Keratinocyte (primary cell): ENCODE data around the gene ESR2.

Experiments
- EZH2 ChIP-seq: IDR thresholded peaks from one replicate; pipeline ENCODE4 v1.6.1; 2012; ENCODE audit warnings: inconsistent platforms, mild to moderate bottlenecking, low read length, moderate library complexity
- TF ChIP-seq, protein P1 (sequence below), 3 experiments: IDR thresholded peaks in 1 of 3; conservative IDR thresholded peaks in 1 of 3; optimal IDR thresholded peaks in 1 of 3; 2 replicates in 2 of 3; 3 replicates in 1 of 3; pipeline versions ENCODE3 to v1.5.1; 2011; ENCODE audit warnings: low read length in 3 of 3, mild to moderate bottlenecking in 3 of 3, moderate library complexity in 2 of 3, control low read depth in 1 of 3, inconsistent platforms in 1 of 3; ENCODE audit not compliant: insufficient read depth in 2 of 3; ENCODE audit errors: extremely low read depth in 1 of 3

DNA sequence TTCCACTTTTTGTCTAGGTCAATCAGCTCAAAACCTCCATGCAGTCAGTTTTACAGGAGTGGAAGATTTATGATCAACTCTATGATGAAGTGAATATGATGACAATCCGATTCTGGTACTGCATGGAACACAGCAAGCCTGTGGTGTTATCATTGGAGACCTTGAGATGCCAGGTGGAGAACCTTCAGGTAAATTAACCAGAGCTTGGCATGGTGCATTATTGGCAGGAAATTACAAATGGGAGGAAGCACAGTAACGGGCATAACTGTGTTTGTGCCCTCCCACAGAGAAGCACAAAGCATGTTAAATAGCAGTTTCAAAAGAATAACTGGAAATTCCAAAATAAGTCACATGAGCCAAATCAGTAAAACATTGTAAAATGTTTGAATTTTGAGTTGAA lies 135.6 kb downstream of the ESR2 start:
- TF ChIP-seq, protein P1, sequence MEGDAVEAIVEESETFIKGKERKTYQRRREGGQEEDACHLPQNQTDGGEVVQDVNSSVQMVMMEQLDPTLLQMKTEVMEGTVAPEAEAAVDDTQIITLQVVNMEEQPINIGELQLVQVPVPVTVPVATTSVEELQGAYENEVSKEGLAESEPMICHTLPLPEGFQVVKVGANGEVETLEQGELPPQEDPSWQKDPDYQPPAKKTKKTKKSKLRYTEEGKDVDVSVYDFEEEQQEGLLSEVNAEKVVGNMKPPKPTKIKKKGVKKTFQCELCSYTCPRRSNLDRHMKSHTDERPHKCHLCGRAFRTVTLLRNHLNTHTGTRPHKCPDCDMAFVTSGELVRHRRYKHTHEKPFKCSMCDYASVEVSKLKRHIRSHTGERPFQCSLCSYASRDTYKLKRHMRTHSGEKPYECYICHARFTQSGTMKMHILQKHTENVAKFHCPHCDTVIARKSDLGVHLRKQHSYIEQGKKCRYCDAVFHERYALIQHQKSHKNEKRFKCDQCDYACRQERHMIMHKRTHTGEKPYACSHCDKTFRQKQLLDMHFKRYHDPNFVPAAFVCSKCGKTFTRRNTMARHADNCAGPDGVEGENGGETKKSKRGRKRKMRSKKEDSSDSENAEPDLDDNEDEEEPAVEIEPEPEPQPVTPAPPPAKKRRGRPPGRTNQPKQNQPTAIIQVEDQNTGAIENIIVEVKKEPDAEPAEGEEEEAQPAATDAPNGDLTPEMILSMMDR (optimal IDR thresholded peaks at IDR 0.05 in 1 of 3, IDR thresholded peaks at IDR 0.05 in 1 of 3, conservative IDR thresholded peaks at IDR 0.05 in 1 of 3; ENCODE audit: extremely low read depth in 1 of 3, insufficient read depth in 2 of 3, low read length in 3 of 3), result no peak
- no peak for TF ChIP-seq EZH2
